ENCODE measurements around the gene MRPS12.
"Not testable (repeated sequence)": the region's sequence is repeated elsewhere in the genome, so short reads cannot be mapped to it uniquely, and the experiment has no call there.

Gene MRPS12

GRCh38 chr19:38939957-38940356, 9.2 kb downstream of the MRPS12 start:
- no peak for DNase-seq (ENCODE audit: low read depth, low spot score)

- DNase-seq (ENCODE audit: low read depth, low spot score): not testable (repeated sequence)
Measured at GRCh38 chr19:38941466-38941865, 10.7 kb downstream of the MRPS12 start.

- DNase-seq (ENCODE audit: low read depth, low spot score): no peak
Measured at GRCh38 chr19:38941979-38942378, 11.2 kb downstream of the MRPS12 start.

GRCh38 chr19:38942471-38943181, 11.9 kb downstream of the MRPS12 start:
- no peak for DNase-seq (ENCODE audit: low read depth, low spot score)

GRCh38 chr19:38944981-38945506, 14.3 kb downstream of the MRPS12 start:
- DNase-seq (ENCODE audit: low read depth, low spot score): no peak

- DNase-seq (ENCODE audit: low read depth, low spot score): no peak
Measured at GRCh38 chr19:38945562-38946228, 15.0 kb downstream of the MRPS12 start.

GRCh38 chr19:38946229-38947010, 15.7 kb downstream of the MRPS12 start:
- no peak for DNase-seq (ENCODE audit: low read depth, low spot score)

GRCh38 chr19:38949580-38950367, 19.0 kb downstream of the MRPS12 start:
- DNase-seq (ENCODE audit: low read depth, low spot score): peak; percentile 68

GRCh38 chr19:38951187-38951586, 20.4 kb downstream of the MRPS12 start:
- DNase-seq (ENCODE audit: low read depth, low spot score): no peak

GRCh38 chr19:38952395-38953165, 21.8 kb downstream of the MRPS12 start:
- DNase-seq (ENCODE audit: low read depth, low spot score): no peak

GRCh38 chr19:38953677-38954076, 22.9 kb downstream of the MRPS12 start:
- no peak for DNase-seq (ENCODE audit: low read depth, low spot score)

GRCh38 chr19:38956264-38956663, 25.5 kb downstream of the MRPS12 start:
- no peak for DNase-seq (ENCODE audit: low read depth, low spot score)

GRCh38 chr19:38958301-38958700, 27.6 kb downstream of the MRPS12 start:
- DNase-seq (ENCODE audit: low read depth, low spot score): no peak

GRCh38 chr19:38959618-38960017, 28.9 kb downstream of the MRPS12 start:
- DNase-seq (ENCODE audit: low read depth, low spot score): no peak

GRCh38 chr19:38964738-38965137, 34.0 kb downstream of the MRPS12 start:
- no peak for DNase-seq (ENCODE audit: low read depth, low spot score)

GRCh38 chr19:38966149-38966548, 35.4 kb downstream of the MRPS12 start:
- DNase-seq (ENCODE audit: low read depth, low spot score): not testable (repeated sequence)

GRCh38 chr19:38970664-38971532, 40.2 kb downstream of the MRPS12 start:
- no peak for DNase-seq (ENCODE audit: low read depth, low spot score)

GRCh38 chr19:38971672-38972071, 40.9 kb downstream of the MRPS12 start:
- no peak for DNase-seq (ENCODE audit: low read depth, low spot score)

- no peak for DNase-seq (ENCODE audit: low read depth, low spot score)
Measured at GRCh38 chr19:38974624-38975213, 44.0 kb downstream of the MRPS12 start.
